Limb (tissue), 2 donors: ENCODE measurements around the gene PRKG1.
"Not testable (repeated sequence)": the region's sequence is repeated elsewhere in the genome, so short reads cannot be mapped to it uniquely, and the experiment has no call there.

Source experiments
- DNase-seq, 2 donors: peaks; one replicate each; pipeline ENCODE4 v3.0.0-alpha.2; 2016; ENCODE audit errors: extremely low spot score in 2 of 2

The PRKG1 gene

DNA sequence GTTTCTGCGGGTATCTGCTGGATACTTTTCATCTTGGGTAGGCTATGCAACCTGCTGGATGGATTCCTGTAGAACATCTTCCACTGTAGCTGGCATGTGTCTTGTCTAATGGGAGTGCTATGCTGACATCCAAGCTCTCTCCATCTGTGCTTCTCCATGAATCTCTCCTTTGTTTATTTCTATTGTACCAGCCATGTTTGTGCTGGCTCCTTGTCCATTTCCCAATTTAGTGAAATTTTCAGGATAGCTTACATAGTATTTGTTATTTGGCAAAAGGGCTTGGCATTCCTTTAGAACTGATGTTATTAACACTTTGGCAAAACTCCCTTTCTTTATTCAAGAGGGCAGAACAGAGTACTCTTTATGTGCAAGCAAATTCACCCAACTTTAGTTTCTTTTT is 427.1 kb downstream of the PRKG1 start:
- peak in 1 of 2 donors; percentile 46 for DNase-seq

GRCh38 chr10:51502124-51502523 is 427.8 kb downstream of the PRKG1 start:
- no peak for DNase-seq

DNA sequence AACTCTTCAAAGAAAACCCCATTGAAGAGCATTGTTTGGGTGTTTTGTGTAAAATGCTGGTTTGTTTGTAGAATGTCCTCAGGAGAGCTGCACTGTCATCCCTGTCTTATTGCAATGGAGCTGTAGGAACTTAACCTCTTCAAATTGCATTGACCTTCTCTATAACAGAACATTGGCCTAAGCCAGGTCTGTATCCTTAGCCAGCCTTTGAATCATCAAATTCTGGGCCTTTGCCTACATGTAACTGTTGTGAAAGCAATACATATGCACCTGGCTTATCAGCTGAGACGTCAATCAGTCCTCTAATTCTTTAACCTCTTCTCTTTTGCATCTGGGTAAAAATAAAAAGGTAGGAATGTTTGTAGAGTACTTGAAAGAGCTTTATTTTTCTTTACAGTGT is 429.1 kb downstream of the PRKG1 start:
- no peak for DNase-seq

DNA sequence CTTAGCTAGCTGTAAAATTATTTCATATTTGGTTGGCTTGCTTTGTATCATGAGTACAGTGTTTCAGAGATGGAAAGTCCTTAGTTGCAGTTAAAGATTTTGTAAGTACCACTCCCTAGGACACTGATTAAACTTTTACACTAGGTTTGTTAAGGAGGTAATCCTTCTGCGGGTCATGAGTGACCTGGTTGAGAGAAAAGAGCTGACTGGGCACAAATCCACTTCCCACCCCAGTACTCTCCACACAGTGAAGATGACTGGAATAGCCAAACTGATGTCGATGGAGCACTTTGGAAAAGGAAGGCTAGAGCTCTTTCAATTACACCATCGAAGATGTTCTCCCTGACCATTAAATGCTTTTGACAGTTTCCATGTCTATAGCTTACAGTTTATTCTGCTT is 433.2 kb downstream of the PRKG1 start:
- no peak for DNase-seq

- DNase-seq, result no peak
Measured at GRCh38 chr10:51508156-51508555, 433.9 kb downstream of the PRKG1 start.

DNA sequence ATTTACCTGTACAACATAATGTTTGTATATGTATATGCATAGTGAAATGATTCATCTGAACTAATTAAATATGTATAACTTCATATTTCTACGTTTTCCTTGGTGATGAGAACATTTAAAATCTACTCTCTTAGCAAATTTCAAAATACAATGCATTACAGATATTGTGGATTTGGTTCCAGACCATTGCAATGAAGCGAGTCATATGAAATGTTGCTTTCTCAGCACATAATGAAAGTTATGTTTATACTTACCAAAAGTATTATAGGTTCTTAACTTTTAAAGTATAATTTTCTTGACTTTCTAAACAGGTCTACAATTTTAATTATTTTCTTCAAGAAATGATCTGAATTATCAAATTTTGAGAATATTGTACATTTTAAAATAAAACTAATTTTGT is 435.9 kb downstream of the PRKG1 start:
- DNase-seq, result no peak

GRCh38 chr10:51521605-51522004 is 447.3 kb downstream of the PRKG1 start:
- no peak for DNase-seq

GRCh38 chr10:51522858-51523257 is 448.6 kb downstream of the PRKG1 start:
- DNase-seq, result no peak

DNA sequence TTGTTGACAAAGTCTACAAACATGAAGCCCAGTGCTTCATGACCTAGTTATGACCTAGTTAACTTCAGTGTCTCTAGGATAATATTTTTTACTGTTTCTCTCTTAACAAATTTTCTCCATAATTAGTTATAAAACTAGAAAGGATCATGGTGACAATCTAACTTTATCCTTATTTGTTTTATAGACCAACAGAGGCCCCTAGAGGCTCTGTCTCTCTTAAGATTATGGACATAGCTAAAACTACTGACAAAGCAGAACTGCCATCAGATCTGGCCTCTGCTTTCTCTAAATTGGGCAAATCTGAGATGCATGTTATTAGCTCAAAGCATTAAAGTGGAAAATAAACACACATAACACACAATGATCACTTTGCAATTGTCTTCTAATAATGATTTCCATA is 449.2 kb downstream of the PRKG1 start:
- DNase-seq, result no peak

DNA sequence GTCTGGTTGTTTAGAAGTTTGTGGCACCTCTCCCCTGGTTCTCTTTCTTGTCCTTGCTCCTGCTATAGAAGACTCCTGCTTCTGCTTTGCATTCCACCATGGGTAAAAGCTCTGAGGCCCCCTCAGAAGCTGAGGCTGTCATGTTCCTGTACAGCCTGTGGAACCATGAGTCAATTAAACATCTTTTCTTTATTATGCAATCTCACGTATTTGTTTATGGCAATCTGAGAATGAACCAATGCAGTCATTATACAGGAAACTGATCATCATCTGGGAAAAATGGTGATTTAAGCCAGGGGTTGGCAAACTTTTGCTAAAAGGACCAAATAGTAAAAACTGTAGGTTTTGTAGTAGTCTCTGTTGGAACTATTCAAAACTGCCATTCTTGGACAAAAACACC is 449.8 kb downstream of the PRKG1 start:
- DNase-seq, result no peak

GRCh38 chr10:51527522-51528219 is 453.4 kb downstream of the PRKG1 start:
- DNase-seq, result no peak

DNA sequence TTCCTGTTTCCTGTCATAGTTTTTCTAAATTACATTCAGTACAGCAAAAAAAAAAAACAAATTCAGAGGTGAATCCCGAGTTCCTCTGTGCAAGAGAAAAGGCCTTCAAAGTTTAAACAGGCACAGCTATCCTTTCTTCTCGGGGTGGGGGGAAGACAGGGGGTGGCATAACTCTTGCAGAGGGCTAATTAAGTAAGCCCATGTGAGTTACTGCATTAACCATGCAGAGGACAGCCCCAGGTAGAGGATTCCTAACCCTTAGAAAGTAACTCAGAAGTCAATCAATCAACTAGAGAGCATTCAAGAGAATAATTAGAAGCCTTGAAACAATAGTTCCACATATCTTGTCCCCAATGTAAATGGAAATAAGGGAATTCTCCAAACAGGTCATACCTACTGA is 454.2 kb downstream of the PRKG1 start:
- no peak for DNase-seq

DNA sequence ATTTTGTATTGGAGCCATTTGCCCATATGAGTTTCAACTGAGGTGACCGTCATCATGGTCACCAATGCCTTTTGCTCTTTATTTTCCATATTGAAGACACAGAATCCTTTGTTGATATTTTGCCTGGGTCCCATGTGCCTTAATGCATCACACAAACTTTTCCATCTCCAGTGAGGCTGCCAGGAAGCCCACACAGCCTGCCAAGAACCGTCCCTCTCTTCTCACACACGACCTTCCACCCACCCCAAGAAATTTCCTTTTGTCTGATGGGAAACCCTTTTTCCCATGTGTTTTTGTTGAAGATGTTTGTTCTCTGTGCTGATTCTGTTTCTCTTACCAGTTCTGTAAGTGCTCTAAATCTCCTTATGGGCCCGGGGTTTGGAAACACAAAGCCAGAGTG is 456.3 kb downstream of the PRKG1 start:
- no peak for DNase-seq

DNA sequence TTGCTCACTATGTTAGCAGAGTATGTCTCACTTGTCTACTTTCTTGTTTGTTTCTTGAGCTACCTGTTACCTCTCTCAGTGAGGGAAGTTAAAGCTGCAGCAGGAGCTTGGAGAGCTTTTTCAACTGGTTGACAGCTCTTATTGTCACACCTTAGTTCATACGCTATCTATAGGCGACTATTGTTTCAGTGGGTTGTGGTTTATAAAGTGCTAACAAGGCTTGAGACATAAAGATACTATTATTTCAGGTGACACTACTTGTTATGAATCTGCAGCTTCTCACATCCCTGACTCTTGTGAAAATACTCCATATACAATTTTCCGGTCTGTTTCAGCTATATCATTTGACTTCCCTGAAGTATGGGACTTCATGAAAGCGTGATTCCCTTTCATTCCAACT is 457.8 kb downstream of the PRKG1 start:
- no peak for DNase-seq

- DNase-seq, result no peak
Measured at GRCh38 chr10:51542853-51543252, 468.6 kb downstream of the PRKG1 start.

DNA sequence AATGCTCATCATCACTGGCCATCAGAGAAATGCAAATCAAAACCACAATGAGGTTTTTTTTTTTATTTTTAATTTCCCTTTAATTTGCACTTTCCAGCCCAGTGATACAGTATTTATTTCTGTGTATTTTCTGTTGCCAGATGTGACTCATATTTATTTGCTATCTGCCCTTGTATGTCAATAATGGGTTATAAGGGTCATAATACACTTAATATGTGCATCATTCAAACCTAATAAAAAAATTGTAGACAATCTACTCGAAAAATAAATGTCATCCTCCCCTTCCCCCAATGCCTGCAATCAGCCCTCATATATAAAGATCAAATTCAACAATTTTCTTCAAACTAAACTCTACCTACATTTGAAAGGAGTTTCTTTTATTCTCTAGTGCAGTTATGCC is 470.6 kb downstream of the PRKG1 start:
- no peak for DNase-seq

- no peak for DNase-seq
Measured at GRCh38 chr10:51547941-51548340, 473.7 kb downstream of the PRKG1 start.

DNA sequence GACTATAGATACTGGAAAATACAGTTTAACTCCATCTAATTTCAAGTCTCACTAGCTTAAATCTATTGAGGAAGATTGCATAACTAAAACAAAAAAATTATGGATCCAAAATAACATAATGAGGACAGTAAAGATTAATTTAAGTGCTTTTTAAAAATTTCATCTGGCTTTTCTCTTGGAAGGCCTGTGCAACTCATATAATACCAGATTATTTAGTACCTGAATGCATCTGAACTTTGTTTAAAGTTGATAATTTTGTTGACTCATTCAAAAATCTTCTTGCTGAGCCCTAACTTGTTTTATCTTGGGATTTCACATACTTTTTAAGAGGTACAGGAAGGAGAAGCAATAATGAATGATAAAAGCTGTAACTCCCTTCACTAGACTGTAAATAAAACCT is 478.6 kb downstream of the PRKG1 start:
- DNase-seq, result no peak

GRCh38 chr10:51564896-51565510 is 490.7 kb downstream of the PRKG1 start:
- DNase-seq, result no peak

DNA sequence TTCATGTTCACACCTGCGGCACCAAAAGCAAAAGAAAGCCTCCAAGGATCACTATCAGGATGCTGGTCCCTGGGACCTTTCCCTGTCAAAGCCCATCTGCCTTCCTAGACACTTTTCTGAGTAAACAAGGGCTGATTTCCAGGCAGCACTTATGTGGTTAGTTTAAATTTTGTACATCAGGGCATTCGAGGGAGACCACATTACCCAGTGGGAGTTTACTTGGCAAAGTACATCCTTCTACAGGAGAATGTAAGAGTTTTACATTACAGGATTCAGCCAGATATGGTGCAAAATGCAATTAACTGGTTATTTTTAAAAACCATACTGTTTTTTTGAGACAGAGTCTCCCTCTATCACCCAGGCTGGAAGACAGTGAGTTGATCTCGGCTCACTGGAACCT is 493.0 kb downstream of the PRKG1 start:
- DNase-seq, result no peak

DNA sequence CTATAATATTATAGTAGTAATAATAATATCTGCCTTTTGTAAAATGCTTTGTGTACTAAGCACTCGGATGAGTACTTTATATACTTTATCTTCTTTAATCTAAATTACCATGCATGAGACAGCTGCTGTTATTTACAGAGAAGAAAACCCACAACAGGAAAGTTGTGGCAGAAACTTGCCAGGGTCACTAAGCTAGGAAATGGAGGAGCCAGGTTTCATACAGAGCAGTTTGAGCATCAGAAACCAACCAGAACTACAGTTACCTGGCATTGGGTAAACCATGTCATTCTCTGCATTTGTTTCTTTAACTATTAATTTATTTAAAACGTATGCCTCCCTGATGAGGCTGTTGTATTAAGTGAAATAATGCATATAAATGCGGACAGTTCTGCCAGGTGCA is 495.2 kb downstream of the PRKG1 start:
- DNase-seq, result no peak

- no peak for DNase-seq
Measured at GRCh38 chr10:51574248-51575048, 500.2 kb downstream of the PRKG1 start.

DNA sequence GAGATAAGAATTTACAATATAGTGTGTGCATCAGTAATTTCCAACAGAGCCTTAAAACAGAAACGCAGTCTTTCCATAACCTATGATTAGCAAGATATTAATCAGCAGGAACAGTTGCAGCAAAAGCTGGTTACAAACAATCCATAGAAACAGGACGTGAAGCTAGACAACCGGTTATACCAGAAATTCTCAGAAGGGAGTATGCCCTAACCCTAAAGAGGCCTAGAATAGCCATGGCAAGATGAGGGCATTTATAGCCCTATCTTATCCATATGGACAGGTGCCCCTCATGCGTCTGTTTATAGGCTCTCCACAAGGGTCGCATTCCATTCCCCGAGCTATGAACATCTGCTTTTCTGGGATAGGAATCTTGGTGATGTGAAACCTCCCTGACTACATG is 506.9 kb downstream of the PRKG1 start:
- DNase-seq, result not testable (repeated sequence)
